Activated T-cell treated with anti-CD3 and anti-CD28 coated beads for 24 hours (primary cell): Measurements from ENCODE around the gene COPS2.

Source experiments
- DNase-seq: peaks from one replicate; pipeline ENCODE4 v3.0.0-alpha.2; 2020; ENCODE audit warnings: low read depth

Gene COPS2

GRCh38 chr15:49155834-49156627 lies 632 bp upstream of the COPS2 start:
- DNase-seq, result no peak

GRCh38 chr15:49154799-49155109 lies 645 bp downstream of the COPS2 start:
- no peak for DNase-seq

GRCh38 chr15:49154359-49154758 lies 1.0 kb downstream of the COPS2 start:
- DNase-seq, result no peak

GRCh38 chr15:49152552-49153312 lies 2.7 kb downstream of the COPS2 start:
- no peak for DNase-seq

GRCh38 chr15:49151831-49152230 lies 3.6 kb downstream of the COPS2 start:
- DNase-seq, result no peak

- DNase-seq, result no peak
Observed at GRCh38 chr15:49148727-49149126, 6.7 kb downstream of the COPS2 start.

GRCh38 chr15:49148298-49148697 lies 7.1 kb downstream of the COPS2 start:
- DNase-seq, result no peak

GRCh38 chr15:49145651-49146609 lies 9.5 kb downstream of the COPS2 start:
- no peak for DNase-seq

- no peak for DNase-seq
Observed at GRCh38 chr15:49137861-49138260, 17.5 kb downstream of the COPS2 start.

GRCh38 chr15:49135911-49136310 lies 19.5 kb downstream of the COPS2 start:
- no peak for DNase-seq

- DNase-seq, result no peak
Observed at GRCh38 chr15:49135342-49135857, 20.0 kb downstream of the COPS2 start.

- no peak for DNase-seq
Observed at GRCh38 chr15:49134683-49135341, 20.6 kb downstream of the COPS2 start.

- no peak for DNase-seq
Observed at GRCh38 chr15:49131403-49131802, 24.0 kb downstream of the COPS2 start.

- DNase-seq, result no peak
Observed at GRCh38 chr15:49124371-49124770, 31.0 kb downstream of the COPS2 start.

- no peak for DNase-seq
Observed at GRCh38 chr15:49122541-49123062, 32.8 kb downstream of the COPS2 start.

- no peak for DNase-seq
Observed at GRCh38 chr15:49121901-49122300, 33.5 kb downstream of the COPS2 start.

GRCh38 chr15:49120832-49121231 lies 34.6 kb downstream of the COPS2 start:
- DNase-seq, result no peak

- DNase-seq, result no peak
Observed at GRCh38 chr15:49116108-49116857, 39.1 kb downstream of the COPS2 start.

GRCh38 chr15:49115062-49115461 lies 40.3 kb downstream of the COPS2 start:
- no peak for DNase-seq

GRCh38 chr15:49110158-49110944 lies 45.0 kb downstream of the COPS2 start:
- no peak for DNase-seq
